Activated CD8-positive, alpha-beta T cell treated with anti-CD3 and anti-CD28 coated beads for 36 hours (primary cell): ENCODE data around the gene RAD51B. TPM values are rescaled to one million over a fixed set of nuclear protein-coding genes. Genes with fewer than 3 reads are reported as not detected.

Experiments used
- ATAC-seq: fragments of 200-7000 bp; cut with Tn5 transposase; one replicate; pipeline ENCODE4 v1.10.0; 2021; ENCODE audit warnings: mild to moderate bottlenecking, moderate library complexity
- CTCF ChIA-PET: fragments of 350-600 bp; sonication (Branson Sonifier 250); formaldehyde crosslinking; loops from one replicate; lab custom pipeline; 2021; ENCODE audit warnings: antibody characterized with exemption; lab: Charles Lee
- POLR2A ChIA-PET: fragments of 350-600 bp; sonication (Branson Sonifier 250); formaldehyde crosslinking; loops from one replicate; lab custom pipeline; 2021; ENCODE audit warnings: antibody characterized with exemption; lab: Charles Lee
- DNase-seq: peaks from one replicate; pipeline ENCODE4 v3.0.0-alpha.2; 2020
- H3K27ac Mint-ChIP-seq: one replicate; pipeline ENCODE4 v1.8.0; 2021; ENCODE audit warnings: mild to moderate bottlenecking, mixed read lengths
- H3K27me3 Mint-ChIP-seq: one replicate; pipeline ENCODE4 v1.8.0; 2021; ENCODE audit warnings: mixed read lengths
- H3K36me3 Mint-ChIP-seq: one replicate; pipeline ENCODE4 v1.8.0; 2021; ENCODE audit warnings: low read depth, mixed read lengths
- H3K4me1 Mint-ChIP-seq: one replicate; pipeline ENCODE4 v1.8.0; 2021; ENCODE audit warnings: low read depth, mixed read lengths
- H3K4me3 Mint-ChIP-seq: one replicate; pipeline ENCODE4 v1.8.0; 2021; ENCODE audit warnings: mild to moderate bottlenecking, moderate library complexity, mixed read lengths
- H3K9me3 Mint-ChIP-seq: one replicate; pipeline ENCODE4 v1.8.0; 2021; ENCODE audit warnings: mixed read lengths
- intact Hi-C: fragments of 100-400 bp; cut with micrococcal nuclease; formaldehyde crosslinking; loops from one replicate; pipeline ENCODE4 v1.10.0; 2022
- total RNA-seq, 2 experiments: library from RNA; stranded (reverse); gene quantifications; one replicate each; pipeline ENCODE4 v1.2.3, GENCODE V29; 2021
- TF ChIP-seq, protein P1 (sequence below): fragments of 200-600 bp; IDR thresholded peaks from one replicate; pipeline ENCODE4 v1.8.0; 2022; ENCODE audit warnings: antibody characterized with exemption, mild to moderate bottlenecking

RAD51B gene
- total RNA-seq, 2 experiments from 2014 or later = 38.2 to 40.6 TPM

DNA sequence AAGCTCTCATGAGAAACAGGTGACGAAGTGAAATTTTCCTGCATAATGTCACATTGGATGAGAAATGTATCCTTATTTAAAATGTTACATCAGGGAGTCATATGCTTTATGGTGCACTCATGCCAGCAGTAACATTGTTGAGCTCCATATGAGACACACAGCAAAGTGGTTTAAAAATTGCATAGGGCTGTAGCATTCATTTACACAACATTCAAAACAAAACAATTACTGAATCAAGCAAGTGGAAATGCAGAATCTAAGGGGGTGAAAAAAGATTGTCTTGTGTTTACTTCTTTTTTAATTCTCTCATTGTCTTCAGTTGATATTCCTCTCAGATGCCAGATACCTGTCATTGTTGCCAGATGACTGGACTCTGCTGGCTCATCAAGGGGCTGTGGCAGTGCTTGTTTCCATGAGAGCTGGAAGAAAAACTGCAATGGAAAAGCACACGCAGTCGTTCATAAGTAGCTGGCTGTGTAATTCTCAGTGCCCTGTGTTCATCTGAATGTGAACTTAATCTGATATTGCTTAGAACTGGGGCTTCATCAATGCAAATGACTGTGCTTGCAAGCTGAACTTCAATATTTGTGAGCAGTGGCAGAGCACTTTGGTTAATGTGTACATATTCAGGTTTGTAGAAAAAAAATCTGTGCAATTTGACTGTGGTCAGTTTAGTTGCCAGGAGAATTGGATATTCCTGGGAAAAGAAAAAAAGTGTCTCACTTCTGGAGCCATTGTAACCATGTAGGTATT, 305.6 kb downstream of the RAD51B start:
- Mint-ChIP-seq H3K4me3 (no peak overlapping the region), H3K27me3 (no peaks in the 10 kb centered on the region), H3K36me3 (peaks cover 4% of the 10 kb centered on the region), H3K27ac (no peak overlapping the region), H3K4me1 (no peaks in the 10 kb centered on the region), H3K9me3 (peaks cover 7% of the 10 kb centered on the region)
- ATAC-seq = no peak
- no peak for DNase-seq
- TF ChIP-seq, protein P1, sequence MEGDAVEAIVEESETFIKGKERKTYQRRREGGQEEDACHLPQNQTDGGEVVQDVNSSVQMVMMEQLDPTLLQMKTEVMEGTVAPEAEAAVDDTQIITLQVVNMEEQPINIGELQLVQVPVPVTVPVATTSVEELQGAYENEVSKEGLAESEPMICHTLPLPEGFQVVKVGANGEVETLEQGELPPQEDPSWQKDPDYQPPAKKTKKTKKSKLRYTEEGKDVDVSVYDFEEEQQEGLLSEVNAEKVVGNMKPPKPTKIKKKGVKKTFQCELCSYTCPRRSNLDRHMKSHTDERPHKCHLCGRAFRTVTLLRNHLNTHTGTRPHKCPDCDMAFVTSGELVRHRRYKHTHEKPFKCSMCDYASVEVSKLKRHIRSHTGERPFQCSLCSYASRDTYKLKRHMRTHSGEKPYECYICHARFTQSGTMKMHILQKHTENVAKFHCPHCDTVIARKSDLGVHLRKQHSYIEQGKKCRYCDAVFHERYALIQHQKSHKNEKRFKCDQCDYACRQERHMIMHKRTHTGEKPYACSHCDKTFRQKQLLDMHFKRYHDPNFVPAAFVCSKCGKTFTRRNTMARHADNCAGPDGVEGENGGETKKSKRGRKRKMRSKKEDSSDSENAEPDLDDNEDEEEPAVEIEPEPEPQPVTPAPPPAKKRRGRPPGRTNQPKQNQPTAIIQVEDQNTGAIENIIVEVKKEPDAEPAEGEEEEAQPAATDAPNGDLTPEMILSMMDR = no peak
- CTCF ChIA-PET = interaction anchor here (0.7 to 1.1 kb wide), 2 partner anchors 19 to 91 kb away, joined by 3 to 4 read pairs; no protein-coding TSS in a partner anchor
- POLR2A ChIA-PET = no interaction called here
- intact Hi-C loops = no loop called here

GRCh38 chr14:68127166-68127565, 307.6 kb downstream of the RAD51B start:
- intact Hi-C loops = no loop called here
- Mint-ChIP-seq H3K4me1 (no peaks in the 10 kb centered on the region), H3K9me3 (no peaks in the 10 kb centered on the region), H3K36me3 (peaks cover 2% of the 10 kb centered on the region), H3K27ac (no peak overlapping the region), H3K27me3 (no peaks in the 10 kb centered on the region), H3K4me3 (no peak overlapping the region)
- CTCF ChIA-PET = interaction anchor here (1.3 kb wide), 1 partner anchor 15 kb away, joined by 3 read pairs; no protein-coding TSS in a partner anchor
- DNase-seq (no peak), ATAC-seq (no peak)
- TF ChIP-seq, protein P1 = no peak
- POLR2A ChIA-PET = no interaction called here

- ChIA-PET CTCF (no interaction called here), POLR2A (no interaction called here)
- H3K27me3 Mint-ChIP-seq = no peaks in the 10 kb centered on the region
- H3K4me3 Mint-ChIP-seq = no peak overlapping the region
- peaks cover 2% of the 10 kb centered on the region for H3K4me1 Mint-ChIP-seq
- DNase-seq = no peak
- no peaks in the 10 kb centered on the region for H3K36me3 Mint-ChIP-seq
- TF ChIP-seq, protein P1 = no peak
- no peaks in the 10 kb centered on the region for H3K9me3 Mint-ChIP-seq
- ATAC-seq = no peak
- no peak overlapping the region for H3K27ac Mint-ChIP-seq
- intact Hi-C loops = no loop called here
Measured at GRCh38 chr14:68131907-68132306, 312.3 kb downstream of the RAD51B start.

- H3K4me1 Mint-ChIP-seq = peaks cover 2% of the 10 kb centered on the region
- DNase-seq (no peak), ATAC-seq (no peak)
- ChIA-PET CTCF (no interaction called here), POLR2A (no interaction called here)
- H3K4me3 Mint-ChIP-seq = no peak overlapping the region
- H3K9me3 Mint-ChIP-seq = no peaks in the 10 kb centered on the region
- no peaks in the 10 kb centered on the region for H3K27me3 Mint-ChIP-seq
- H3K36me3 Mint-ChIP-seq = no peaks in the 10 kb centered on the region
- intact Hi-C loops = no loop called here
- TF ChIP-seq, protein P1 = no peak
- H3K27ac Mint-ChIP-seq = no peak overlapping the region
Measured at GRCh38 chr14:68132563-68133121, 313.1 kb downstream of the RAD51B start.

DNA sequence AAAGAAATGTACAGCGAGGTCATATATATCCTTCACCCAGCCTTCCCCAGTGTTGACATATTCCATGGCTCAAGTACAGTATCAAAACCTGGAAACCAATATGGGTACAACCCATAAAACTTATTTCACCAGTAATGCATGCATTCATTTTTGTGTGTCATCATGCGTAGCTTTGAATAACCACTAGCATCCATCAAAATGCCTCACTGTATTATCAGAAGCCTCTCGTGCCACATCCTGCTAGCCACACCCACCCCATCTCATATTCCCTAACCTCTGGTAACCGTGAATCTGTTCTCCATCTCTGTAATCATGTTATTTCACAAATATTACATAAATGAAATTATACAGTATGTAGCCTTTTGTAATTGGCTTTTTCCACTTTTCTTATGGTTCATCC, 314.3 kb downstream of the RAD51B start:
- H3K4me1 Mint-ChIP-seq = peaks cover 2% of the 10 kb centered on the region
- ChIA-PET CTCF (no interaction called here), POLR2A (no interaction called here)
- intact Hi-C loops = no loop called here
- no peak overlapping the region for H3K27ac Mint-ChIP-seq
- H3K27me3 Mint-ChIP-seq = no peaks in the 10 kb centered on the region
- no peaks in the 10 kb centered on the region for H3K9me3 Mint-ChIP-seq
- DNase-seq (no peak), ATAC-seq (no peak)
- H3K36me3 Mint-ChIP-seq = no peaks in the 10 kb centered on the region
- TF ChIP-seq, protein P1 = no peak
- H3K4me3 Mint-ChIP-seq = no peak overlapping the region
